GM23338 (cell line): ENCODE data around the gene CYP46A1. TPM values are rescaled to one million over a fixed set of nuclear protein-coding genes. Genes with fewer than 3 reads are reported as not detected.

Experiments
- ATAC-seq: fragments of 200-7000 bp; cut with Tn5 transposase; 3 replicates; pipeline ENCODE4 v1.9.1; 2020
- DNase-seq: peaks from one replicate; pipeline ENCODE4 v3.0.0-alpha.2; 2015; ENCODE audit warnings: low spot score
- H2AFZ ChIP-seq: fragments of 200-600 bp; sonication (generic); 2 replicates; pipeline ENCODE4 v1.8.0; 2016; ENCODE audit warnings: antibody characterized with exemption, mild to moderate bottlenecking, moderate library complexity
- H3F3A ChIP-seq: fragments of 200-600 bp; sonication (generic); replicated peaks from 2 replicates; pipeline ENCODE4 v1.8.0; 2017; ENCODE audit warnings: antibody characterized with exemption, mixed run types, low read depth
- H3K27ac ChIP-seq: fragments of 200-600 bp; sonication (generic); 2 replicates; pipeline ENCODE4 v1.6.1; 2016; ENCODE audit warnings: low read depth
- H3K27me3 ChIP-seq: fragments of 200-600 bp; sonication (generic); 2 replicates; pipeline ENCODE4 v1.8.0; 2016; ENCODE audit warnings: mild to moderate bottlenecking, mixed run types, moderate library complexity; ENCODE audit not compliant: insufficient read depth
- H3K36me3 ChIP-seq: fragments of 200-600 bp; sonication (generic); 2 replicates; pipeline ENCODE4 v1.8.0; 2016; ENCODE audit warnings: mild to moderate bottlenecking; ENCODE audit not compliant: insufficient read depth
- H3K4me1 ChIP-seq: fragments of 200-600 bp; sonication (generic); 2 replicates; pipeline ENCODE4 v1.8.0; 2016; ENCODE audit warnings: mild to moderate bottlenecking, moderate library complexity; ENCODE audit not compliant: insufficient read depth
- H3K4me2 ChIP-seq: fragments of 200-600 bp; sonication (generic); 2 replicates; pipeline ENCODE4 v1.7.1; 2017; ENCODE audit warnings: mixed run types
- H3K4me3 ChIP-seq: fragments of 200-600 bp; sonication (generic); 2 replicates; pipeline ENCODE4 v1.6.1; 2016; ENCODE audit warnings: mixed run types
- H3K79me2 ChIP-seq: fragments of 200-600 bp; sonication (generic); replicated peaks from 2 replicates; pipeline ENCODE4 v1.8.0; 2017; ENCODE audit warnings: mild to moderate bottlenecking; ENCODE audit not compliant: insufficient read depth
- H3K9me2 ChIP-seq: fragments of 200-600 bp; sonication (generic); 2 replicates; pipeline ENCODE4 v1.8.0; 2017; ENCODE audit not compliant: insufficient read depth
- H4K20me1 ChIP-seq: fragments of 200-600 bp; sonication (generic); replicated peaks from 2 replicates; pipeline ENCODE4 v1.8.0; 2017; ENCODE audit warnings: mild to moderate bottlenecking; ENCODE audit not compliant: insufficient read depth
- H3K27ac Mint-ChIP-seq: 2 replicates; pipeline ENCODE4 v1.8.0; 2020; ENCODE audit warnings: inconsistent platforms, mild to moderate bottlenecking, moderate library complexity, mixed read lengths
- H3K27me3 Mint-ChIP-seq: 3 replicates; pipeline ENCODE4 v1.8.0; 2022; ENCODE audit warnings: low read depth, mild to moderate bottlenecking, moderate library complexity, mixed read lengths, inconsistent platforms; ENCODE audit not compliant: insufficient read depth, poor library complexity
- H3K36me3 Mint-ChIP-seq: 3 replicates; pipeline ENCODE4 v1.8.0; 2021; ENCODE audit warnings: low read depth, mild to moderate bottlenecking, inconsistent platforms, moderate library complexity, mixed read lengths
- H3K4me1 Mint-ChIP-seq: 3 replicates; pipeline ENCODE4 v1.8.0; 2020; ENCODE audit warnings: mild to moderate bottlenecking, inconsistent platforms, mixed read lengths
- H3K4me3 Mint-ChIP-seq: 3 replicates; pipeline ENCODE4 v1.8.0; 2021; ENCODE audit warnings: moderate library complexity, mild to moderate bottlenecking, inconsistent platforms, mixed read lengths
- H3K9me3 Mint-ChIP-seq: 3 replicates; pipeline ENCODE4 v1.8.0; 2020; ENCODE audit warnings: moderate library complexity, mild to moderate bottlenecking, inconsistent platforms, mixed read lengths
- CTCF ChIP-seq, 2 experiments: fragments of 200-600 bp in 1 of 2; sonication (generic) in 1 of 2; conservative IDR thresholded peaks; 2 replicates each; pipeline versions ENCODE4 v1.5.1 to v1.6.1; 2016 to 2017; ENCODE audit warnings: antibody characterized with exemption in 2 of 2, low read depth in 2 of 2, mild to moderate bottlenecking in 2 of 2, moderate library complexity in 1 of 2
- ZNF462 ChIP-seq: fragments of 250-450 bp; sonication (Bioruptor Pico); IDR thresholded peaks from 2 replicates; pipeline ENCODE4 v1.5.0; 2020; ENCODE audit warnings: mild to moderate bottlenecking, moderate library complexity
- polyA plus RNA-seq: library from polyadenylated mRNA; unstranded; fragments of >200 nt; fragmentation: Nextera tagmentation; extraction: Ambion mirVana; gene quantifications from 2 replicates; pipeline ENCODE4 v1.2.1, GENCODE V29; 2016
- total RNA-seq: library from RNA; depleted of rRNA; stranded (reverse); fragments of >200 nt; shearing (Covaris generic); gene quantifications from 2 replicates; pipeline ENCODE4 v1.2.3, GENCODE V29; 2014

Gene CYP46A1
- total and polyA plus RNA-seq, 2 experiments from 2014 or later, result 0.59 to 0.66 TPM

GRCh38 chr14:99713972-99714371, 29.9 kb downstream of the CYP46A1 start (continued):
- no peak for TF ChIP-seq ZNF462 (CRISPR knock-in tag)

- no peak for DNase-seq
- Mint-ChIP-seq H3K4me1 (peaks cover 5% of the 10 kb centered on the region; the same call in 2 of the 3 replicates), H3K9me3 (peaks cover 8% of the 10 kb centered on the region; the same call in 1 of the 3 replicates), H3K4me3 (no peak overlapping the region), H3K27ac (no peak overlapping the region), H3K27me3 (peaks cover 7% of the 10 kb centered on the region), H3K36me3 (no peaks in the 10 kb centered on the region)
- no peak overlapping the region for H3K4me3 ChIP-seq
- no peaks in the 10 kb centered on the region for H3K9me2 ChIP-seq
- H3K4me2 ChIP-seq, result no peak overlapping the region
- peak overlapping the region; percentile 59; the same call in 1 of the 2 replicates for H2AFZ ChIP-seq
- H3K4me1 ChIP-seq, result no peaks in the 10 kb centered on the region
- no peaks in the 10 kb centered on the region for H3K79me2 ChIP-seq
- no peak for ATAC-seq
- no peaks in the 10 kb centered on the region for H4K20me1 ChIP-seq
- no peak overlapping the region for H3K27ac ChIP-seq
- no peaks in the 10 kb centered on the region for H3K27me3 ChIP-seq
- no peaks in the 10 kb centered on the region for H3F3A ChIP-seq
- no peaks in the 10 kb centered on the region for H3K36me3 ChIP-seq
- no peak for TF ChIP-seq CTCF (conservative IDR thresholded peaks at IDR 0.05; ENCODE audit: low read depth in 2 of 2)
These were observed 31.3 kb downstream of the CYP46A1 start for GRCh38 chr14:99715266-99716000.
